NOMO-1 (cell line): Measurements from ENCODE around the gene ARAP1.

Source experiments
- DNase-seq, 2 experiments: peaks; one replicate each; lab custom pipeline; 2025; ENCODE audit not compliant: unreplicated experiment in 2 of 2; lab: John Stamatoyannopoulos, UW

Gene ARAP1

DNA sequence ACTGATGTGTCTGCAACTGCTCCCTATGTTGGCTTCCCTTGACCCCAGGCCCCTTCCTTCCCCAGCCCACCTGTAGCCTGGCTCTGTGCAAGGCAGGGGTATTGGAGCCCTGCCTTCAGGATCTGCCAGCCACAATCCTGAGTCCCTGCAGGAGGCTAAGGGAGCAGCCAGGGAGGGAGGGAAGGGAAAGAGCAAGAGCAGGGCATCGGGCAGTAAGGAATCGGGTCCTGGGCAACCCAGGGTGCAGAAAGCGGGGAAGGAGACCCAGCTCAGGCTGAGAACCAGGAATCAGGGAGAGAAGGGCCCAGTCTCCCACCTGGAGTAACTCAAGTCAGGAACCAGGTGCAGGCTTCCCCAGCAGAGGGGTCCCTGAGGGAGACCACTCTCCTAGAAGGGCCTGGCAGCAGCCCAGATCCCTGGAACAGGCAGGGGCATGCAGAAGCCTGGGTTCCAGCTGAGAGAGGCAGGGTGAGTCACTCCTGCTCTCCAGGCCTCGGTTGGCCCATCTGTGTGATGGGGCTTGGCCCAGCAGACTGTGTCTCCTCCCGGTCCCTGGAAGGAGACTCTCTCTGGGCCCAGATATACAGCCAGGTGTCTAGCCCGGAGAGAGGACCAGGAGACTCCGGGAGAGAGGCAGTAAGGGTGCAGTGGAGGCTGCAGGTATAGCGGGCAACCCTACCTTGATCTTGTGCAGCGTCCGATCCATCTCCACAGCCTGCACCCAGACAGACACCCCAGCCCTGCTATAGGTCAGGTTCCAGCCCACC lies 28.3 kb upstream of the ARAP1 start:
- DNase-seq, result no peak

DNA sequence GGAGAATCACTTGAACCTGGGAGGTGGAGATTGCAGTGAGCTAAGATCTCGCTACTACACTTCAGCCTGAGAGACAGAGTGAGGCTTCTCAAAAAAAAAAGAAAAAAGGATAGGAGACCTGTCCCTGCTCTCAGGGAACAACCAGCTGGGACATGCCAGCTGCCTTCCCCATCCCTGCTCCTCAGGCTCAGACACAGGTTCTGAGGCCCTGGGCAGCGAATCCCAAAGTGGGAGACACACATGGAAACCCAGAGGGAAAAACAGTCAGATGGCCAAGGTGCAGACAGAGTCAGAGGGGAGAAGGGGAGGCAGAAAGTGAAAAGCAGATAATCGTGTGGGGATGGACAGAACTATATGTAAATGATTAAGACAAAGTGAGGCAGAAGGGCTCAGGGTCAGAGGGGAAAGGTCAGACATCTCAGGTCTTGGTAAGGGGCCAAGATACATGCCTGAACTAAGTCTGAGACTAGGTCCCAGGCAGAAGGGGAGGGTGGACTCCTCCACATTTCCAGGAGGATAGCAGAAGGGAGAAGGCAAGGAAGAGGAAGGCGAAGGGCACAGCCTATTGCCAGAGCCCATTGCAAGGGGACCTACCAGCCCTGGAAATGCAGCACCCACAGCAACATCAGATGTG lies 27.4 kb upstream of the ARAP1 start:
- DNase-seq, result no peak

DNA sequence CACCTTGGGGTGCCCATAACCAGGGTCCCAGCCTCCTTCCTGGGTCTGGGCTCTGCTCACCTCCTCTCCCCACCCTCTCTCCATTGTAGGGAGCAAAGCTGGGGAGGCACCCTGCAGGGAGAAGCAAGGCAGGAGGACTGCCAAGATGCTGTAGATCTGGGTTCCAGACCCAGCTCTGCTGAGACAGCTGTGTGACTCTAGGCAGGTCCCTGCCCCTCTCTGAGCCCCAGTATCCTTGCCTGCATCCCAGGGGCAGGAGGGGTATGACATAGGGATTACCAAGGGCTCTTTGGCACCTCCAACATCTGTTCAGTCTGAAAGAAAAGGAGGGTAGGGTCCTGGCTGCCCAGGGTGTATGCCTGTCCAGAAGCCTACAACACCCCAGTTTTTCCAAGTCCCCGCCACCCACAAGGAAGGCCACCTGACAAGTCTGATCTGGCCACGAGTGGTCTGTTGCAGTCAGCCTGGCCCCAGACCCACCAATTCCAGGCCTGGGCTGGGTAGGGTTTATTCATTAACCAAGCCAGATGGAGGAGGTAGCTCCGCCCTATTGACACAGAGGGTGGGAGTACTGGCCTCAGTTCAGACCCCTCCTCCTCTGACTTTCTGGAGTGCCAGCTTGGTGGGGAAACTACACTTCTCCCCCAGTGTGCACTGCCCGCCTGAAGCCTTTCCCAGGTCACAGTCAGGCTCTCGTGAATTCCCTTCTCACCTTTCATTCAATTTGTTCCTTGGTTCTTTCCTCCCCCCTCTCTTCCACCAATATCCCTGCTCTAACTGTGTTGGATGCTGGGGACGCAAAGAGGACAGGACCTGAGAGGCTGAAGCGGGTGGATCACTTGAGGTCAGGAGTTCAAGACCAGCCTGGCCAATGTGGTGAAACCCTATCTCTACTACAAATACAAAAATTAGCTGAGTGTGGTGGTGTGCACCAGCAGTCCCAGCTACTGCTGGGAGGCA lies 26.6 kb upstream of the ARAP1 start:
- DNase-seq, result no peak

- DNase-seq, result no peak
These were observed 25.6 kb upstream of the ARAP1 start for GRCh38 chr11:72777755-72778278.

GRCh38 chr11:72776844-72777754 lies 24.9 kb upstream of the ARAP1 start:
- no peak for DNase-seq

DNA sequence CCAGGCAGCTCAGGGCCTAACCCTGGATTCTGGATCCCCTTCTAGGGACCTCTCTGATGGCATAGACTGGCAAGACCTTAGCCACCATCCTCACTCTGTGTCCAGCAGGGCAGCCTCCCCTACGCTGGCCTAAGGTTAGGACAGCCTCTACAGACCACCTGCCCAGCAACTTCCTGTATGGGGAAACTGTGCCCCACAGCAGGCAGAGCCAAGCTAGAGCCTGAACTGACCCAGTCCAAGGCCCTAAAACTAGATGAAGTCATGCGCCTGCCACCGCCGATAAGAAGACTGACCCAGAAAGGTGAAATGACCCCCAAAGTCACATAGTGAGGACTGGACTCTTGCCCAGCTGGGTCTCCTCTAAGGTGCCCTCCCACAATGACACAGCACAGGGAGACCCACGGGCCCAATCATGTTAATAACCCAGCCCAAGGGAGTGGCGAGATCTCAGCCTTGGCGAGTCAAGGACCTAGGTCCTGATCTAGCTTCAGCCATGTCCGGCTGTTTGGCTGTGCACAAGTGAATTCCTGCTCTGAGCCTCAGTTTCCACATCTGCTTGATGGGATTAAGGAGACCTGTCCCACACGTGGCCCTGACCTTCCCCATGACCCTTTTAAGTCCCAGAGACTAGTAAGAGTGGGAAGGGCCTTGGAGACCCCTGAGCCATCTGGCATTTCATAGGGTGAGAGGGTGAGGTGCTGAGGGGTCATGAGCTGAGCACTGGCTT lies 24.1 kb upstream of the ARAP1 start:
- no peak for DNase-seq

- no peak for DNase-seq
These were observed 23.3 kb upstream of the ARAP1 start for GRCh38 chr11:72775288-72776110.

DNA sequence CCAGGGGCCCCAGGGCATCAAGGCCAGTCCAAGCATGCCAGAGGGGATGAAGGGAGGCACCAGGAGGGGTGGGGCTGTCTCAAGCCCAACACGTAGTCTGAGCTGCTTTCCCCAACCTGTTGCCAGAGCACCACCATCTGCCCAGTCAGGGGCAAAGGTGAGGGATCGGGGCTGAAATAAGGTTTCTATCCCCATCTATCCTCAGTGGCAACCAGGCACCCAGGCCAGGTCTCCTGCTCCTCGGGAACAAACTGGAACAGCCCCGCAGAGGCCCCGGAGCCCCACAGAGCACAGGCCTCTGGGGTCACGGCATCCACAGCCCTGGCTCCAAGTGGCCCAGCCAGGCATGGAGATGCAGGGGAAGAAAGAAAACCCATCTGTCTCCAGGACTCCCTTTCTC lies 22.3 kb upstream of the ARAP1 start:
- no peak for DNase-seq

DNA sequence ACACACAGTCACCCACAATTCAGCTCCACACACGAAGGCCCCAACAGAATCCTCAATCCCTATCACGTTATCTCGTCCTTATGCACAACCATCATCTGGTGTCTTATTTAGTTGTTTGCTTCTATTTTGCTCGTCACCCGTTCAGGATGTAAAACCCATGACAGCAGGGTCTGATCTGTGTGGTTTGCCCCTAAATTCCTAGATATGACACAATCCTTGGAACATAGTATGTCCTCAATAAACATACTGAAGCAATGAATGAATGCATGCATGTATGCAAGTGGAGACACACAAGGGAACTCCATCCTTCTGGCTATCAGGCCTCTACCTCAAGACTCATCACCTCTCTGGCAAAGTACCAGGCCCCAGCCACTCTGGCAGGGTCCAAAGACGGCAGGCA lies 21.5 kb upstream of the ARAP1 start:
- no peak for DNase-seq

- no peak for DNase-seq
These were observed 21.1 kb upstream of the ARAP1 start for GRCh38 chr11:72773291-72773690.

DNA sequence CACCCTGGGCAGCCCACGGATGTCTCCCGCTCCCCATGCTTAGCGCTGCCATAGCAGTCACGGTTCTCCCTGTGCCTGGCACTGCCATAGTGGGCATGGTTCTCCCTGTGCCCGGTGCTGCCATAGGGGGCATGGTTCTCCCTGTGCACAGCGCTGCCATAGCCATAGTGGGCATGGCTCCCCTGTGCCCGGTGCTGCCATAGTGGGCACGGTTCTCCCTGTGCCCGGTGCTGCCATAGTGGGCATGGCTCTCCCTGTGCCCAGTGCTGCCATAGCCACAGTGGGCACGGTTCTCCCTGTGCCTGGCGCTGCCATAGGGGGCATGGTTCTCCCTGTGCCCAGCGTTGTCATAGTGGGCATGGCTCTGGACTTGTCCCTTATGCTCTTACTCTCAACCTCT lies 19.9 kb upstream of the ARAP1 start:
- DNase-seq, result no peak

- no peak for DNase-seq
These were observed 19.3 kb upstream of the ARAP1 start for GRCh38 chr11:72771507-72771906.

- DNase-seq, result no peak
These were observed 18.6 kb upstream of the ARAP1 start for GRCh38 chr11:72770799-72771198.

DNA sequence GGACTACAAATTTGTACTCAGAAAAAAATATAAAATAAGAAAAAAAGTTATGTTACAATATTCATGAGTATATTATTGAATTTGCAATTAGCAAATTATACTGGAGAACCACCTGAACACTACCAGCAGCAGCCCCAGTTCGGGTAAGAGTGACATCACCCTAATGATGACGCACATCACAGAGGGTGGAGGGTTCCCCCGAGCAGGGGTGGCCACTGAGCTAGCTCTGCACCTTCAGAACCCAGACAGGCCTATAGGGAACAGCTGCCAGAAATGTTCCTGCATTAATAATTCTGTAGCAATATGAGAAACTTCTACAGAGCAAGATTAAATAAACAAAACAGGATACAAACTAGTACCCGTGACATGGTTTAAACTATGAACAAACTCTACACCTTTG lies 17.5 kb upstream of the ARAP1 start:
- no peak for DNase-seq

- no peak for DNase-seq
These were observed 16.4 kb upstream of the ARAP1 start for GRCh38 chr11:72768581-72768980.

- DNase-seq, result no peak
These were observed 15.2 kb upstream of the ARAP1 start for GRCh38 chr11:72767203-72768062.

DNA sequence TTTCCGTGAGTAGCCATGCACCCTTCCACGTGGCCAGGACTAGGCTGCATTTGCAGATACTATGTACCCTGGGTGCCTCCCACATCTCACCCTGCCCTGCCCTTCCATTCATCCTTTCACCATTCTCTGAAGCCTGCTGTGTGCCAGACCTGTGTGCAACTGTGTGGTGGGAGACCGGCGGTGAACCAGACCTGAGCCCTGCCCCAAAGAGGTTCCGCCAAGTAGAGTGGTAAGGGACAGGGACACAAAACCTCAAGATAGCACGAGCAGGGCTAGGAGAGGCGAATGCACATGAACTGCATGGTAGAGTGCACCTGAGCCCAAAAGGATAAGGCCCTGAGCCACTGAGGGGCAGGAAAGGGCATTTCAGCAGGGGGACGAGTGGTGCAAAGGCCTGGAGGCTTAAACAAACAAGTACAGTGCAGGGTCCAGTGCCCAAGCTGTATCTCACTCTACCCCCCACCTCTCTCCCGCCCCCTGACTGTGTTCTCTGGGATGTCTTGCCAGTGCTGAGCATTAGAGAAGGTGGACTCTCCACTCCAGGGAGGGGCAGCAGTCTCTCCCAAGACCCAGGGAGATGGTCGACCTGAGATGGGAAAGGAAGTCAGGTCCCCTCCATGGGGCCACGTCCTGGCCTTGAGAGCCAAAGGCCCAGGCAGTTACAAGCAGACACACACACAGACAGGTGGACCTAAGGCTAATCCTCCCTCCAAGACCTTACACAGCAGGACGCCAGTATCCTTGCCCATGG lies 14.1 kb upstream of the ARAP1 start:
- DNase-seq, result no peak
